Heart left ventricle (tissue), 16 donors: ENCODE data around the gene APIP. TPM values are rescaled to one million over a fixed set of nuclear protein-coding genes. Genes with fewer than 3 reads are reported as not detected.

Experiments
- ATAC-seq, 4 donors: fragments of 200-7000 bp; cut with Tn5 transposase; one replicate each; pipeline ENCODE4 v1.9.1; 2020 to 2022; ENCODE audit warnings: moderate library complexity in 4 of 4, mild to moderate bottlenecking in 3 of 4, moderate number of reproducible peaks in 1 of 4
- DNase-seq, 5 donors: peaks; one replicate each; pipeline ENCODE4 v3.0.0-alpha.2; 2020
- H3K27ac ChIP-seq, 12 donors: fragments of 200-600 bp; sonication (generic) in 4 of 12; one replicate each; pipeline versions ENCODE4 v1.5.0 to v1.8.0; 2016 to 2022; ENCODE audit warnings: mild to moderate bottlenecking in 2 of 12
- H3K27me3 ChIP-seq, 9 donors: fragments of 200-600 bp; sonication (generic) in 2 of 9; one replicate each; pipeline versions ENCODE4 v1.5.1 to v1.8.0; 2016 to 2022; ENCODE audit warnings: mild to moderate bottlenecking in 3 of 9
- H3K36me3 ChIP-seq, 9 donors: fragments of 200-600 bp; sonication (generic) in 2 of 9; one replicate each; pipeline versions ENCODE4 v1.5.0 to v1.8.0; 2018 to 2022; ENCODE audit warnings: mild to moderate bottlenecking in 2 of 9
- H3K4me1 ChIP-seq, 12 donors: fragments of 200-600 bp; sonication (generic) in 4 of 12; one replicate each; pipeline versions ENCODE4 v1.5.0 to v1.8.0; 2016 to 2022; ENCODE audit warnings: mild to moderate bottlenecking in 3 of 12
- H3K4me3 ChIP-seq, 12 donors: fragments of 200-600 bp; sonication (generic) in 4 of 12; one replicate each; pipeline versions ENCODE4 v1.5.0 to v1.8.0; 2017 to 2022; ENCODE audit warnings: mild to moderate bottlenecking in 9 of 12, moderate library complexity in 4 of 12
- H3K9me3 ChIP-seq, 12 donors: fragments of 200-600 bp; sonication (generic) in 4 of 12; one replicate each; pipeline versions ENCODE4 v1.5.0 to v1.8.0; 2016 to 2022; ENCODE audit warnings: mild to moderate bottlenecking in 1 of 12
- CTCF ChIP-seq, 12 donors: fragments of 200-600 bp; sonication (generic) in 4 of 12; IDR thresholded peaks; one replicate each; pipeline versions ENCODE4 v1.5.0 to v1.8.0; 2018 to 2022; ENCODE audit warnings: antibody characterized with exemption in 12 of 12, mild to moderate bottlenecking in 5 of 12
- POLR2A ChIP-seq, 2 donors: fragments of 450-650 bp; IDR thresholded peaks; one replicate each; pipeline ENCODE4 v1.6.1; 2017; ENCODE audit warnings: antibody characterized with exemption in 2 of 2, mild to moderate bottlenecking in 2 of 2, moderate library complexity in 2 of 2
- WGBS, 4 donors: extraction: QIAGEN DNeasy Blood & Tissue Kit in 2 of 4; methylation state at CpG; one replicate each; pipeline versions ENCODE4 v1.1.5 to v1.1.7; 2013 to 2018; 5-methylcytosine and 5-hydroxymethylcytosine counted together
- intact Hi-C, 10 donors: fragments of 100-400 bp; cut with DNase I; formaldehyde crosslinking; loops; one replicate each; pipeline versions ENCODE4 v1.11.1 to v1.14.2; 2022
- polyA plus RNA-seq, 2 donors: library from polyadenylated mRNA; stranded (reverse); fragments of 200-250 nt; gene quantifications; one replicate each; pipeline ENCODE4 v1.2.3, GENCODE V29; 2013
- total RNA-seq, 9 donors: library from RNA; depleted of rRNA in 2 of 9; stranded (reverse); fragments of >200 nt in 2 of 9; fragmentation: NEBNext Ultra II Directional in 3 of 9; extraction: Animal tissue kit (Norgen Biotek cat#: 25700) in 3 of 9; gene quantifications; one replicate each; pipeline versions ENCODE4 v1.1.0 to v1.2.4, GENCODE V29; 2016 to 2023
- donor health status: ischemic (EF 13 %, LVEDD 7.1; RV severe dilation, severe dysfunction).
- donor health status: healthy with polysubstance abuse.
- donor health status: DM: no; HTN: yes; CAD: no.
- donor health status: DM: no; HTN: no; CAD: no.
- donor health status: ischemic (EF 25% LVEDD 6.9; RV normal size, moderate dysfunction).
- donor health status: ischemic (EF 25% LVEDD 5.7; RV mildly dilated, moderate dysfunction).
- donor health status: healthy.
- donor health status: DM: yes; HTN: yes; CAD: no.
- donor health status: ischemic (EF 35%, LVEDD 5.7; RV mildly dilated, moderate dysfunction).
- donor health status: nonischemic (EF 11% LVEDD 7.7; RV severe dilation, severe dysfunction).
- donor health status: DM: yes; HTN: yes; CAD: no.
- donor health status: PGD.
- donor health status: ischemic (EF 29% LVEDD 5.4; RV normal size, mild dysfunction).
- donor health status: nonischemic (EF 23%, LVEDD 6.1; RV moderate dilation, normal function).

APIP gene
- total and polyA plus RNA-seq, 11 donors = 15.8 to 35.3 (median 25.7) TPM

GRCh38 chr11:34869425-34869824 lies 46.8 kb downstream of the APIP start:
- Histone ChIP-seq H3K27ac (no peak overlapping the region), H3K9me3 (no peaks in the 10 kb centered on the region), H3K36me3 (peaks cover 0 to 5% (median 0%) of the 10 kb centered on the region in 9 donors), H3K4me1 (peaks cover 0 to 1% (median 0%) of the 10 kb centered on the region in 12 donors), H3K27me3 (no peaks in the 10 kb centered on the region), H3K4me3 (no peak overlapping the region)
- 77 to 84% (median 81%) methylated on average over 3 of the region's 3 CpGs for WGBS, 4 donors
- DNase-seq (no peak), ATAC-seq (no peak)
- no peak for TF ChIP-seq CTCF (IDR thresholded peaks at IDR 0.05)
- no peak for TF ChIP-seq POLR2A (IDR thresholded peaks at IDR 0.05)
- intact Hi-C loops = no loop called here

- Histone ChIP-seq H3K9me3 (no peaks in the 10 kb centered on the region), H3K27ac (no peak overlapping the region), H3K36me3 (no peaks in the 10 kb centered on the region), H3K27me3 (no peaks in the 10 kb centered on the region), H3K4me1 (peaks cover 0 to 10% (median 0%) of the 10 kb centered on the region in 12 donors), H3K4me3 (no peak overlapping the region)
- TF ChIP-seq CTCF (IDR thresholded peaks at IDR 0.05) = no peak
- TF ChIP-seq POLR2A (IDR thresholded peaks at IDR 0.05) = no peak
- no peak for DNase-seq
- intact Hi-C loops = no loop called here
- ATAC-seq = no peak
- WGBS, 4 donors = 72 to 95% (median 89%) methylated on average over 2 of the region's 2 CpGs
Measured at GRCh38 chr11:34866375-34866774, 49.8 kb downstream of the APIP start.

GRCh38 chr11:34865261-34865660 lies 50.9 kb downstream of the APIP start:
- H3K4me1 ChIP-seq = peaks cover 0 to 10% (median 0%) of the 10 kb centered on the region in 12 donors
- intact Hi-C loops = no loop called here

GRCh38 chr11:34864424-34864823 lies 51.8 kb downstream of the APIP start:
- H3K36me3 ChIP-seq = no peaks in the 10 kb centered on the region
- DNase-seq = no peak
- ATAC-seq = no peak
- H3K27ac ChIP-seq = no peak overlapping the region
- TF ChIP-seq POLR2A (IDR thresholded peaks at IDR 0.05) = no peak
- no peak for TF ChIP-seq CTCF (IDR thresholded peaks at IDR 0.05)
- intact Hi-C loops = no loop called here
- H3K4me3 ChIP-seq = no peak overlapping the region
- WGBS, 4 donors = 84 to 94% (median 90%) methylated on average over 2 of the region's 2 CpGs
- no peaks in the 10 kb centered on the region for H3K27me3 ChIP-seq
- H3K9me3 ChIP-seq = no peaks in the 10 kb centered on the region
- peaks cover 0 to 11% (median 0%) of the 10 kb centered on the region in 12 donors for H3K4me1 ChIP-seq

More at GRCh38 chr11:34865261-34865660, 50.9 kb downstream of the APIP start:
- Histone ChIP-seq H3K27me3 (no peaks in the 10 kb centered on the region), H3K4me3 (no peak overlapping the region), H3K27ac (no peak overlapping the region), H3K36me3 (no peaks in the 10 kb centered on the region), H3K9me3 (no peaks in the 10 kb centered on the region)
- WGBS, 4 donors = 93 to 99% (median 96%) methylated on average over 3 of the region's 3 CpGs
- no peak for TF ChIP-seq CTCF (IDR thresholded peaks at IDR 0.05)
- no peak for TF ChIP-seq POLR2A (IDR thresholded peaks at IDR 0.05)
- DNase-seq = no peak
- no peak for ATAC-seq
